ENCODE data around the gene LLPH.

DNA sequence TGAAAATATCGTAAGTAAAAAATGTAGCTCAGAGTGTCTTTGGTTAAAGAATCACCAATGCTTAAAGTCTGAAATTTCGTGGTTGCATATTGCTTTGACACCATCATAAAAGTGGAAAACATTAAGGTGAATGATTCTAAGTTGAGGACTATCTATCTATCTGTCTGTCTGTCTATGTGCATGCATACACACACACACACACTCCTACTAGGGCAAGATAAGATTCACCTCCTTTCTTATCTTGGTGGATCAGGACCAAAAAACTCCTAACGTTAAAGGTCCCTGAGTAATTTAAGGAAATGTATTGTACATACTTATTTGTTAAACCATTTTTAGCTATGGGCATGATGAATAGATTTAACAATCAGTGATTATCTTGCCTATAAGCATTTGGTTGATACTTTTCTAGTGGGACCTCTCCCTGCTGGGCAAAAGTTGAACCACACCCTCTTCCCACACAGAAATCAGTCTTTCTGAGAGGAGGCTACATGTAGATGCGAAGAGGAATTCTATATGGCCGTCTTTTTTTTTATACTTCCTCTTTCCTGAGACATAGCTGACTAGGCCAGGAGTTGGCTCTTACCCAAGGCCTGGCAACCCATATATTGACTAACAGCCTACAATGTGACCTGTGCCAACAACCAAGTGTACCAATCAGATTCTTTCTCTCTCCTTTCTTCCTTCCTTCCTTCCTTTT is 19.3 kb upstream of the LLPH start:
- peak; percentile 38 for TF ChIP-seq CTCF (conservative IDR thresholded peaks at IDR 0.05; ENCODE audit: low read length)
- no peak for TF ChIP-seq EZH2phosphoT487 (IDR thresholded peaks at IDR 0.05; ENCODE audit: borderline replicate concordance)

Measured in Loucy (cell line).